Upper lobe of left lung (tissue), 6 donors: ENCODE data around the gene UBE2U. TPM values are rescaled to one million over a fixed set of nuclear protein-coding genes. Genes with fewer than 3 reads are reported as not detected.
"Not testable (repeated sequence)": the region's sequence is repeated elsewhere in the genome, so short reads cannot be mapped to it uniquely, and the experiment has no call there.

Source experiments
- ATAC-seq, 2 donors: fragments of 200-7000 bp; cut with Tn5 transposase; one replicate each; pipeline ENCODE4 v1.9.1; 2022; ENCODE audit warnings: mild to moderate bottlenecking in 2 of 2, moderate library complexity in 2 of 2; ENCODE audit not compliant: low FRiP score in 2 of 2
- DNase-seq, 2 donors: peaks; one replicate each; pipeline ENCODE4 v3.0.0-alpha.2; 2019 to 2020
- H3K27ac ChIP-seq, 4 donors: fragments of 200-600 bp; sonication (generic); one replicate each; pipeline ENCODE4 v1.5.1; 2016 to 2019
- H3K27me3 ChIP-seq, 4 donors: fragments of 200-600 bp; sonication (generic); one replicate each; pipeline ENCODE4 v1.5.1; 2017 to 2019
- H3K36me3 ChIP-seq, 4 donors: fragments of 200-600 bp; sonication (generic); one replicate each; pipeline ENCODE4 v1.5.1; 2016 to 2019
- H3K4me1 ChIP-seq, 4 donors: fragments of 200-600 bp; sonication (generic); one replicate each; pipeline ENCODE4 v1.5.1; 2018 to 2019
- H3K4me3 ChIP-seq, 4 donors: fragments of 200-600 bp; sonication (generic); one replicate each; pipeline ENCODE4 v1.5.1; 2017 to 2019; ENCODE audit warnings: mild to moderate bottlenecking in 2 of 4, moderate library complexity in 1 of 4
- H3K9me3 ChIP-seq, 4 donors: fragments of 200-600 bp; sonication (generic); one replicate each; pipeline ENCODE4 v1.5.1; 2018 to 2019
- EP300 ChIP-seq, 4 donors: sonication (generic); formaldehyde crosslinking; IDR thresholded peaks; one replicate each; pipeline ENCODE4 v1.5.1; 2017; ENCODE audit warnings: antibody characterized with exemption in 4 of 4, control low read depth in 2 of 4
- POLR2A ChIP-seq, 4 donors: fragments of 450-650 bp; IDR thresholded peaks; one replicate each; pipeline ENCODE4 v1.5.1; 2016 to 2017; ENCODE audit warnings: antibody characterized with exemption in 4 of 4, mild to moderate bottlenecking in 2 of 4
- POLR2AphosphoS5 ChIP-seq, 2 donors: sonication (generic); formaldehyde crosslinking; IDR thresholded peaks; one replicate each; pipeline ENCODE4 v1.5.1; 2017; ENCODE audit warnings: antibody characterized with exemption in 2 of 2
- WGBS, 2 donors: methylation state at CpG; one replicate each; pipeline ENCODE4 v1.1.5; 2017 to 2018; 5-methylcytosine and 5-hydroxymethylcytosine counted together
- total RNA-seq, 6 donors: library from RNA; depleted of rRNA in 4 of 6; stranded (reverse); fragments of >200 nt in 4 of 6; gene quantifications; one replicate each; pipeline versions ENCODE4 v1.1.0 to v1.2.1, GENCODE V29; 2016 to 2021
- TF ChIP-seq, protein P1 (sequence below), 6 experiments: fragments of 450-650 bp in 4 of 6; fragments of 200-600 bp in 2 of 6; sonication (generic) in 2 of 6; IDR thresholded peaks; one replicate each; pipeline ENCODE4 v1.5.1; 2016 to 2019; ENCODE audit warnings: antibody characterized with exemption in 6 of 6
- donor health status: DM: no; HTN: no; CAD: no; lungs with moderate emphysema.
- donor health status: DM: no; HTN: yes; CAD: no; lungs with severe emphysema.

The UBE2U gene
- total RNA-seq, 6 donors from 2014 or later, result 0.34 TPM; not detected in 5

DNA sequence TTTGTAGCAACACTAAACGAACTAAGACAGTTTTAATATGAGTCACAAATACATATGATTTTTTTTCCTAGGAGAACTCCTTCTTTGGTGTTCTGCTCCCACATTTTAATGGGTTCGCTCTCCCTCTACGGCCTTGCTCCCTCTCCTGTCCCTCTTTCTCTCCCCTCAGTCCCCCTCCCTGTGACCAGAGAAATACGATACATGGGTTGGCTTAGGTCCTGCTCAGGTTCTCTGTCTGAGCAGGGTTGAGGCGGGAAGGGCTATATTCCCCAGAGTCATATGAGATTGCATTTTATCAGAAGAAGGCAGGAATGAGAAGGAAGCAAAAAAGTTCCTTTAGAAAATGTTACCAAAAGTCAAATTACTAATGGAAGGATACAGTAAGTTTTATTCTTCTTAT lies 44.6 kb downstream of the UBE2U start:
- Histone ChIP-seq H3K36me3 (no peaks in the 10 kb centered on the region), H3K27ac (no peak overlapping the region), H3K4me1 (peaks cover 2 to 17% (median 5%) of the 10 kb centered on the region in 4 donors), H3K27me3 (no peaks in the 10 kb centered on the region), H3K4me3 (no peak overlapping the region), H3K9me3 (no peaks in the 10 kb centered on the region)
- TF ChIP-seq, protein P1, sequence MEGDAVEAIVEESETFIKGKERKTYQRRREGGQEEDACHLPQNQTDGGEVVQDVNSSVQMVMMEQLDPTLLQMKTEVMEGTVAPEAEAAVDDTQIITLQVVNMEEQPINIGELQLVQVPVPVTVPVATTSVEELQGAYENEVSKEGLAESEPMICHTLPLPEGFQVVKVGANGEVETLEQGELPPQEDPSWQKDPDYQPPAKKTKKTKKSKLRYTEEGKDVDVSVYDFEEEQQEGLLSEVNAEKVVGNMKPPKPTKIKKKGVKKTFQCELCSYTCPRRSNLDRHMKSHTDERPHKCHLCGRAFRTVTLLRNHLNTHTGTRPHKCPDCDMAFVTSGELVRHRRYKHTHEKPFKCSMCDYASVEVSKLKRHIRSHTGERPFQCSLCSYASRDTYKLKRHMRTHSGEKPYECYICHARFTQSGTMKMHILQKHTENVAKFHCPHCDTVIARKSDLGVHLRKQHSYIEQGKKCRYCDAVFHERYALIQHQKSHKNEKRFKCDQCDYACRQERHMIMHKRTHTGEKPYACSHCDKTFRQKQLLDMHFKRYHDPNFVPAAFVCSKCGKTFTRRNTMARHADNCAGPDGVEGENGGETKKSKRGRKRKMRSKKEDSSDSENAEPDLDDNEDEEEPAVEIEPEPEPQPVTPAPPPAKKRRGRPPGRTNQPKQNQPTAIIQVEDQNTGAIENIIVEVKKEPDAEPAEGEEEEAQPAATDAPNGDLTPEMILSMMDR (IDR thresholded peaks at IDR 0.05), result no peak
- TF ChIP-seq POLR2AphosphoS5 (IDR thresholded peaks at IDR 0.05) (no peak), EP300 (IDR thresholded peaks at IDR 0.05) (no peak), POLR2A (IDR thresholded peaks at IDR 0.05) (no peak)
- ATAC-seq (no peak), DNase-seq (no peak)
- 58 to 60% methylated on average over 5 of the region's 5 CpGs for WGBS, 2 donors

DNA sequence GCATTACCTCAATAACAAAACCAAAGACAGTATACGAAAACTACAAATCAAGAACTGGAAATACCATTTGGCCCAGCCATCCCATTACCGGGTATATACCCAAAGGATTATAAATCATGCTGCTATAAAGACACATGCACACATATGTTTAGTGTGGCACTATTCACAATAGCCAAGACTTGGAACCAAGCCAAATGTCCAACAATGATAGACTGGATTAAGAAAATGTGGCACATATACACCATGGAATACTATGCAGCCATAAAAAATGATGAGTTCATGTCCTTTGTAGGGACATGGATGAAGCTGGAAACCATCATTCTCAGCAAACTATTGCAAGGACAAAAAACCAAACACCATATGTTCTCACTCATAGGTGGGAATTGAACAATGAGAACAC lies 47.0 kb downstream of the UBE2U start:
- not testable (repeated sequence) for H3K4me1 ChIP-seq, H3K27ac ChIP-seq, ATAC-seq, H3K9me3 ChIP-seq, DNase-seq, H3K4me3 ChIP-seq, H3K27me3 ChIP-seq, H3K36me3 ChIP-seq
- WGBS, 2 donors, result 68 to 83% methylated on average over 2 of the region's 2 CpGs

DNA sequence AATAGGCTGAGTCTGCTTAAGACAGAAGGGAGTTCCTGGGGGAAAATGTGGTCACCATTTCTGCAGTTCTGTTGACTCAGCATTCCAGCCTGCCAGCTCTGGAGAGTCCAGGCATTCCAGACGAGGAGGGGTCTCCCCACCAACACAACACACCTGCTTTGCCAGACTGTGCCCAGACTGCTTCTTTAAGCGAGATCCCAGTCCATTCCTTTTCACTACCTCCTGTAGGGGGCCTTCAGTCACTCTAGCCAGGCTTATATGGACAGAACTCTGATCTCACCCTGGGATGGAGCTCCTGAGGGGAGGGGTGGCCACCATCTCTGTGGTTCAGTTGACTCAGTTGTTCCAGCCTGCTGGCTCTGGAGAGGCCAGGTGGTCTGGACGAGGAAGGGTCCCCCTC lies 48.5 kb downstream of the UBE2U start:
- no peaks in the 10 kb centered on the region for H3K27me3 ChIP-seq
- H3K9me3 ChIP-seq, result no peaks in the 10 kb centered on the region
- H3K4me1 ChIP-seq, result no peaks in the 10 kb centered on the region
- no peaks in the 10 kb centered on the region for H3K36me3 ChIP-seq
- DNase-seq (no peak), ATAC-seq (no peak)
- H3K27ac ChIP-seq, result no peak overlapping the region
- no peak overlapping the region for H3K4me3 ChIP-seq
- WGBS, 2 donors, result 71 to 100% methylated on average over 2 to 3 of the region's 3 CpGs
- no peak for TF ChIP-seq POLR2A (IDR thresholded peaks at IDR 0.05)
- TF ChIP-seq, protein P1 (IDR thresholded peaks at IDR 0.05), result no peak

DNA sequence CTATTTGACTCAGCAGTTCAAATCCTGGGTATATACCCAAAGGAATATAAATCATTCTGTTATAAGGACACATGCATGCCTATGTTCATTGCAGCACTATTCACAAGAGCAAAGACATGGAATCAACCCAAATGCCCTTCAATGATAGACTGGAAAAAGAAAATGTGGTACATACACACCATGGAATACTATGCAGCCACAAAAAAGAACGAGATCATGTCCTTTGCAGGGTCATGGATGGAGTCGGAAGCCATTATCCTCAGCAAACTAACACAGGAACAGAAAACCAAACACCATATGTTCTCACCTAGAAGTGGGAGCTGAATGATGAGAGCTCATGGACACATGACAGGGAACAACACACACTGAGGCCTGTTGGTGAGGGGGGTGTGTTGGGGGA lies 53.8 kb downstream of the UBE2U start:
- H3K4me3 ChIP-seq, H3K9me3 ChIP-seq, H3K27ac ChIP-seq, DNase-seq, ATAC-seq, H3K27me3 ChIP-seq, H3K36me3 ChIP-seq, H3K4me1 ChIP-seq: not testable (repeated sequence)
- WGBS, 2 donors, result 73 to 87% methylated on average over 2 of the region's 2 CpGs

DNA sequence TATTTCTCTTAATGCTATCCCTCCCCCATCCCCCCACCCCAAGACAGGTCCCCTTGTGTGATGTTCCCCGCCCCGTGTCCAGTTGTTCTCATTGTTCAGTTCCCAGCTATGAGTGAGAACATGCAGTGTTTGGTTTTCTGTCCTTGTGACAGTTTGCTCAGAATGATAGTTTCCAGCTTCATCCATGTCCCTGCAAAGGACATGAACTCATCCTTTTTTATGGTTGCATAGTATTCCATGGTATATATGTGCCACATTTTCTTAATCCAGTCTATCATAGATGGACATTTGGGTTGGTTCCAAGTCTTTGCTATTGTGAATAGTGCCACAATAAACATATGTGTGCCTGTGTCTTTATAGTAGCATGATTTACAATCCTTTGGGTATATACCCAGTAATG lies 55.0 kb downstream of the UBE2U start:
- H3K9me3 ChIP-seq, DNase-seq, ATAC-seq, H3K27me3 ChIP-seq, H3K36me3 ChIP-seq, H3K4me1 ChIP-seq, H3K27ac ChIP-seq, H3K4me3 ChIP-seq: not testable (repeated sequence)
- 53 to 95% methylated on average over 2 of the region's 2 CpGs for WGBS, 2 donors

DNA sequence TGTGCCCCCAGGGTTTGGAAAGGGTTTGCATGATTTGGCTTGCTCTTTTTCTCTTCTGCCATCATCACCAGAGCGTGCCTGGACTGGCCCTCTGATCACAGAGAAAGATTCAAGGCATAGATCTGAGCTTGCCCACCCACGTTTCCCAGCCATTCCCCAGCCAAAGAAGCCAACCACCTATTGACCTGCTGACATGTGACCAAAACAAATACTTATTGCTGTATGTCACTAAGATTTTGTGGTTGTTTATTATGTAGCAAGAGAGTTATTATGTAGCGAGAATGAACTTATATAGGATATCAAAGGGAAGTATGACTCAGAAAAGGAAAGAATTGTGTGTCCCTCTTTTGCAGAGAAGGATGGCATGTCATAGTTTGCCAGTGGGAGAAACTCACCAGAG lies 59.9 kb downstream of the UBE2U start:
- H3K4me3 ChIP-seq, result no peak overlapping the region
- no peak for DNase-seq
- no peak overlapping the region for H3K27ac ChIP-seq

More for the DNA sequence above, 59.9 kb downstream of the UBE2U start:
- no peak for TF ChIP-seq POLR2A (IDR thresholded peaks at IDR 0.05)
- no peak for TF ChIP-seq EP300 (IDR thresholded peaks at IDR 0.05)
- TF ChIP-seq, protein P1 (IDR thresholded peaks at IDR 0.05), result no peak
- no peak for TF ChIP-seq POLR2AphosphoS5 (IDR thresholded peaks at IDR 0.05)
- H3K4me1 ChIP-seq, result no peaks in the 10 kb centered on the region
- no peaks in the 10 kb centered on the region for H3K9me3 ChIP-seq
- no peak for ATAC-seq
- H3K27me3 ChIP-seq, result no peaks in the 10 kb centered on the region
- H3K36me3 ChIP-seq, result no peaks in the 10 kb centered on the region
- 83 to 87% methylated on average over 3 of the region's 3 CpGs for WGBS, 2 donors
